Left kidney (tissue), 8 donors: ENCODE data around the gene PRRT2. TPM values are rescaled to one million over a fixed set of nuclear protein-coding genes. Genes with fewer than 3 reads are reported as not detected.
"Not testable (repeated sequence)": the region's sequence is repeated elsewhere in the genome, so short reads cannot be mapped to it uniquely, and the experiment has no call there.

Source experiments
- DNase-seq: peaks from one replicate; pipeline ENCODE4 v3.0.0-alpha.2; 2013
- long read RNA-seq, 8 donors: transcript quantifications; one replicate each; lab custom pipeline, GENCODE V29; 2026
- polyA plus RNA-seq: library from polyadenylated mRNA; unstranded; fragments of 120-200 nt; gene quantifications from one replicate; pipeline ENCODE4 v1.2.1, GENCODE V29; 2013; ENCODE audit not compliant: insufficient read length

The PRRT2 gene
- polyA plus RNA-seq = 19.4 TPM
- long read RNA-seq, donor 1, transcript PRRT2-222 (2 exons, 2,867 nt) = major isoform, 7 of 8 reads
- long read RNA-seq, donor 1, partial matches to known transcripts = 0 of 8 reads
- long read RNA-seq, donor 1, other reads (novel, unspliced or antisense) = 0 of 8 reads
- long read RNA-seq, donor 2, transcript PRRT2-222 (2 exons, 2,867 nt) = major isoform, 5 of 22 reads
- long read RNA-seq, donor 2, transcript PRRT2-205 (3 exons, 1,470 nt) = major isoform, 5 of 22 reads
- long read RNA-seq, donor 2, partial matches to known transcripts = 12 of 22 reads
- long read RNA-seq, donor 2, other reads (novel, unspliced or antisense) = 0 of 22 reads
- long read RNA-seq, donor 3, partial matches to known transcripts = 0 of 4 reads
- long read RNA-seq, donor 3, other reads (novel, unspliced or antisense) = 0 of 4 reads
- long read RNA-seq, donor 4, partial matches to known transcripts = 0 of 3 reads
- long read RNA-seq, donor 4, other reads (novel, unspliced or antisense) = 0 of 3 reads
- long read RNA-seq, donor 5, partial matches to known transcripts = 0 of 8 reads
- long read RNA-seq, donor 5, other reads (novel, unspliced or antisense) = 0 of 8 reads
- long read RNA-seq, donor 6, partial matches to known transcripts = 0 of 5 reads
- long read RNA-seq, donor 6, other reads (novel, unspliced or antisense) = 0 of 5 reads
- long read RNA-seq, donor 7, transcript PRRT2-222 (2 exons, 2,867 nt) = major isoform, 13 of 13 reads
- long read RNA-seq, donor 7, partial matches to known transcripts = 0 of 13 reads
- long read RNA-seq, donor 7, other reads (novel, unspliced or antisense) = 0 of 13 reads
- long read RNA-seq, donor 8, partial matches to known transcripts = 0 of 3 reads
- long read RNA-seq, donor 8, other reads (novel, unspliced or antisense) = 0 of 3 reads

DNA sequence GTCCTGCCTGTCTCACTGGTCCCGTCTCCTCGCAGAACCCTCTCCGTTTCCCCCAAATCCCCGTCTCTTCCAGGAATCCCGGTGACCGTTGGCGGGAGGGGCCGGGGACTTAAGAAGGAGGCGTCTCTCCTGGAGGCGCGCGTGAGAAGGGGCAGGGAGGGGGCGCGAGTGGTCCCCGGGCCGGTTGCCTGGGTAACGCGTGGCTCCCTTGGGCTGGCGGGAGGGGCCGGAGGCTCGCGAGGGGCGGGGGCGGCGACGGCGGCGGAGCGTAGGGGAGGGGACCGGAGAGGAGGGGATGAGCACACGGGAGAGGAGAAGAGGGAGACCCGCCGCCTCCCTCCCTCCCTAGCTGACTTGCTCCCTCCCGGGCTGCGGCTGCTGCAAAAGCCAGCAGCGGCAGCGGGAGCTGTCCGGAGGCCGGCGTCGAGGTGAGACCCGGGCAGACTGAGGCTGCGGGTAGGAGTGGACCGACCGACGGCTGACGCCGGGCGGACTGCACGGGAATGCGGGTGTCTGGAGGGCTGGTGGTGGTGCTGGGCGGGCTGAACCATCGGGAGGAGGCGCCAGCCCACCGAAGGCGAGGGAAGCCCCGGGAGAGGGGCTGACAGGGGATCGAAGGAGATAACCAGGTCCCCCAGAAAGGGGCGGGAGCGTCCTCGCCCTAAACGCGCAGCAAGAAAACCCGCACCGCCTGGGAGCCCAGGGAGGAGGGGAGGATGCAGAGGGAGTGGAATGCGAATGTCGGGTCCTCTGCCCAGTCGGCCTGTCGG is at the start of gene PRRT2:
PRRT2 (plus strand) TSS at position 298 of the 770 bp plus-strand sequence. CDS start 862 bp downstream, outside the sequence.
- DNase-seq = peak; percentile 78

DNA sequence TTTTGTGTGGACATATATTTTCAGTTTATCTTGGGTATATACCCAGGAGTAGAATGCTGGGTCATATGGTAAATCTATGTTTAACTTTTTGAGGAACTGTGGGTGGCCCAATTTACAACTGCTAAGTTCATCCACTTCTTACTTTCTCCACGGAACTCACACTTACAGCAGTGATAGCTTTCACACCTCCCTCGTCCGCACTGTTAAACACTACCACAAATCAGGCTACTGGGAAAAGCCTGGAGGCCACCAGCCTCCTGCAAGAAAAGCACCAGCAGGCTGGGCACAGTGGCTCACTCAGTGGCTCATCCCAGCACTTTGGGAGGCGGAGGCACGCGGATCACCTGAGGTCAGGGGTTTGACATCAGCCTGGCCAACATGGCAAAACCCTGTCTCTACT is 48.7 kb upstream of the PRRT2 start:
- no peak for DNase-seq

DNA sequence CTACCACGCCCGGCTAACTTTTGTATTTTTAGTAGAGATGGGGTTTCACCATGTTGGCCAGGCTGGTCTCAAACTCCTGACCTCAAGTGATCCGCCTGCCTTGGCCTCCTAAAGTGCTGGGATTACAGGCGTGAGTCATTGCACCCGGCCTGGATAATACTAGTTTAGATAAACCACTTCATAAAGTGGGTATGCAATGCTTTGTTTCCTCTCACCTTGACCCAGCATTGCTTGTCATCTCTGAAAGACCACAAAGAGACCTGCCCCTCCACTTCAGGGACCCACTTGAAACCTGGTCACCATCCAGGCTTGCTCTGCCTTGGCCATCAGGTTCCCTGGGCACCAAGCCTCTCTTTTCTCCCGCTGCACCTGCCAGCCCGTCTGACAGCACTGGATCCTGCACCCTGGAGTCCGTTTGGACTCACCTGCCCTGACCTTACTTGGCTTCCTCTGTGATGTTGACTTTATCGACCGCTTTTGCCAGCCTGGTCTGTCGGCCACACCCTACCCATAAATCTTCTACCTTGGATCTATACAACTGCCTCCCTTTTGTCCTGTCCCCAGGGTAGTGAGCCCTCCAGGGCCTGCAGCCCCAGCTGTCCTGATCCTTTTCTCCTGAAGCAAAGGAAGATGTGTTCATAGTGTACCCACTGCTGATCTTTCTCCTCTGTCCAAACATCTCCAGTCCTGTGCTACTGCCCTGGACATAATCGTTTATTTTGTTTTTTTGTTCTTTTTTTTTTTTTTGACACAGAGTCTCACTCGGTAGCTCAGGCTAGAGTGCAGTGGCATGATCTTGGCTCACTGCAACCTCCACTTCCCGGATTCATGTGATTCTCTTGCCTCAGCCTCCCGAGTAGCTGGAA is 46.6 kb upstream of the PRRT2 start:
- DNase-seq = no peak

- no peak for DNase-seq
Measured at GRCh38 chr16:29766571-29766970, 45.4 kb upstream of the PRRT2 start.

DNA sequence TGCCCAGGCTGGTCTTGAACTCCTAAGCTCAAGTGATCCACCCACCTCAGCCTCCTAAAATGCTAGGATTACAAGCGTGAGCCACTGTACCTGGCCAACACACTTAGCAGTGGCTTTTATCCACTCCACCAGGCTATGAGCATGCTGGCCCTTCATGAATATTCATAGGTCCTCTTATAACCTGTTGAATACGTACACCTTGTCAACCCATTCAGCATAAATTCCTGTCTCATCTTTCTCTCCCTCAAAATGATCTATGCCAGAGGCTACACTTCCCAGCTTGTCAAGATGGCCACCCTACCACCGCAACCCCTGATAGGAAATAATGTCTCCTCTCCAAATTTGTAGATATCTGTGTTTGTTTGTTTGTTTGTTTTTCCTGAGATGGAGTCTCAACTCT is 44.9 kb upstream of the PRRT2 start:
- DNase-seq = no peak

DNA sequence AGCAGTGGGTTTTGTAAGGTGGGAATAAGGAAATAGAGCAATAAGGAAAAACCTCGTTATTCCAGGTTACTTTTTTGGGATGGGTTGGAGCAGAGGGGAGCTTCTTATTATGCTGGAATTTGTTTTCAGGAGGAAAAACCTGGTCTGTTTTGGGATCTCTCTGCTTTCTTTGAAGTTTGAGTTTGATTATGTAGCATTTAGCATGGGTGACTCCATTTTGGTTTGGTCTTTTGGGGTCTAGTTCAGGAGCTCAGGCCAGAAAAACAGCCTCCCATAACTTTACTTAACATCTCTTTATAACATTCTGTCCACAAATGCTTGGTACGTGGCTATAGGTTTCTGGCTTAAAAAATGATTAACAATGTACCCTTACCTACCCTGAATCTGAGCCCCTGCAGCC is 42.5 kb upstream of the PRRT2 start:
- no peak for DNase-seq

GRCh38 chr16:29770250-29770929 is 41.6 kb upstream of the PRRT2 start:
- DNase-seq = no peak

- DNase-seq = not testable (repeated sequence)
Measured at GRCh38 chr16:29772330-29772729, 39.7 kb upstream of the PRRT2 start.

DNA sequence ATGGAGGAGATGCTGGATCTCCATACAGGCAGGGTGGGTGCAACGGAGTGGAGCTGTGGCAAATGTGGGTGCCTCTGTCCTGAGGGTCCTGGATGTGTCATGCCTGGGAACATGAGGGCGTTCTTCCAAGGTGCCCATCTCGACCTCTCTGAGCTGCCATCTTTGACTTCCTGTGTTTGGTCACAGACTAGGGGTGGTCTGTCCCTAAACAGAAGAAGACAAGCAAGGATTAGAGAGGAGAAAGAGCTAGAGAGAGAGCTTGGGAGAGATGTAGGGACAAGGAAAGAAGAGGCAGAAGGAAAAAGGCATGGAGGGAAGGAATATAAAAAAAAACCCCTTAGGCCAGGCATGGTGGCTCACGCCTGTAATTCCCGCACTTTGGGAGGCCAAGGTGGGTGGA is 37.3 kb upstream of the PRRT2 start:
- no peak for DNase-seq

- DNase-seq = no peak
Measured at GRCh38 chr16:29775742-29776408, 36.1 kb upstream of the PRRT2 start.

GRCh38 chr16:29777576-29778350 is 34.2 kb upstream of the PRRT2 start, which contains the start of gene ZG16:
TSS of gene ZG16 (plus strand) at chr16:29778256. CDS start at chr16:29779267, 1,011 bp downstream.
- DNase-seq = no peak

- DNase-seq = no peak
Measured at GRCh38 chr16:29779474-29779873, 32.5 kb upstream of the PRRT2 start.

GRCh38 chr16:29783094-29783953 is 28.7 kb upstream of the PRRT2 start:
- DNase-seq = not testable (repeated sequence)

GRCh38 chr16:29784157-29784556 is 27.8 kb upstream of the PRRT2 start:
- no peak for DNase-seq

DNA sequence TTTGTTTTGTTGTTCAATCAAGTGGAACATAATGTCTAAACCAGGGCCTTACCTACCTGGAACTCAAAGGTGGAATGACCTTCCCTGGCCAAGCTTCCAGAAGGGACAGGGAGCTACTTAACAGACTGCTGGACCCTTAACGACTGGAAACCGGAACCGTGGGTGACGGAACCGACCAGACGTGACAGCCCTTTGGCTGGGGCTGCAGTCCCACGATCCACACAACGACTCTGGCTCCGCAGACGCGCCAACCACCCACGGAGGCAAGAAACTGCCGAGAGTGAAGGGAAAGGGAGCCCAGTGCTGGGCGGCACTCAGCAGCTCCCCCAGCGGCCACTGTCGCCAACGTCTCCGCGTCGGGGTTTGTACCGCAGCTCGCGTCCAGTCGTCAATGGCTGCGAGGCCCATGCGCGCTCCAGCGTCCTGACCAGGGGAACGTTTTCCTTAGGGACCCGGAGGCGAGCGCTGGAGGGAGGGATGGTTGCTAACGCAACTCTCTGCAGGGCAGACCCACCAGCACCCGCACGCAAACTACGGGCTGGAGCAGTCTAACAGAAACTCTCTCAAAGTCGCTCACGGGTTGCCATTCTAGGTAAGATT is 27.0 kb upstream of the PRRT2 start:
- peak; percentile 60 for DNase-seq

DNA sequence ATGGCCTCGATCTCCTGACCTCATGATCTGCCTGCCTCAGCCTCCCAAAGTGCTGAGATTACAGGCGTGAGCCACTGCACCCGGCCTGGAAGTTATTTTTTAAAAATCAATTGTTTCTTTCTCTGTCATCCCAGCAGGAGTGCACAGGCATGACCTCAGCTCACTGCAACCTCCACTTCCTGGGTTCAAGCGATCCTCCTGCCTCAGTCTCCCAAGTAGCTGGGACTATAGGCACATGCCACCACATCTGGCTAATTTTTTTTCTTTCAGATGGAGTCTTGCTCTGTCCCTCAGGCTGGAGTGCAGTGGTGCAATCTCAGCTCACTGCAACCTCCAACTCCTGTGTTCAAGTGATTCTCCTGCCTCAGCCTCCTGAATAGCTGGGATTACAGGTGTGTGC is 24.8 kb upstream of the PRRT2 start:
- DNase-seq = not testable (repeated sequence)

DNA sequence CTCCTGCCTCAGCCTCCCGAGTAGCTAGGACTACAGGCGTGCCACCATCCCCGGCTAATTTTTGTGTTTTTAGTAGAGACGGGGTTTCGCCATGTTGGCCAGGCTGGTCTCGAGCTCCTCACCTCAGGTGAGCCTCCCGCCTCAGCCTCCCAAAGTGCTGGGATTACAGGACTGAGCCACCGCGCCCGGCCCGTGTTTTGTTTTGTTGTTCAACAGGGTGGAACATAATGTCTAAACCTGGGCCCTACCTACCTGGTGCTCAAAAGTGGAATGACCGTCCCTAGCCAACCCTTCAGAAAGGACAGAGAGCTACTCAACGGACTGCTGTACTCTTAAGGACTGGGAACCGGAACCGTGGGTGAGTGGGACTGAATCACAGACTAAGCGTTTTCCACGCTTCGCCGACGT is 22.2 kb upstream of the PRRT2 start:
- DNase-seq = peak; percentile 21
